ENCODE data around the gene CBY2.

DNA sequence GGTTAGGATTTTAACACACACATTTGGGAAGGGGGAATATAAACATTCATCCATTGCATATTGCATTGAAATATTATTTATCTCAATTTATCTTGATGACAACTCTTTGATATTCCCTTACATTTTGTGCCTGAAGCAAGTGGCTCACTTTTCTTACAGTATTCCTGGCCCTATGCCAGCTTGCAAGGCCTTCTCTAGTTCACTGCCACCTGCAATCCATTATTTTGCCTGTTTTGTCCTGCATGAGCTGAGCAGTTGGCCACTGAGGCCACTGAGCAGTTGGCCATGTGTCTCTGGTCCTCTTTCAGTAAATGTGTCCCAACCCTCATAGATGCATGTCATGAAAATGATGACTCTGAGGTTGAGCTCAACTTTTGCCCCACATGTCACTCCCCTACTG is 49.8 kb downstream of the CBY2 start:
- TF ChIP-seq POLR2AphosphoS5 (IDR thresholded peaks at IDR 0.05; ENCODE audit: low read depth) (no peak), SPI1 (IDR thresholded peaks at IDR 0.05; ENCODE audit: borderline replicate concordance, low read depth) (no peak), REST (IDR thresholded peaks at IDR 0.05; ENCODE audit: insufficient replicate concordance, low read depth) (no peak), GABPA (IDR thresholded peaks at IDR 0.05; ENCODE audit: low read depth) (no peak)
- TF ChIP-seq, protein P1, sequence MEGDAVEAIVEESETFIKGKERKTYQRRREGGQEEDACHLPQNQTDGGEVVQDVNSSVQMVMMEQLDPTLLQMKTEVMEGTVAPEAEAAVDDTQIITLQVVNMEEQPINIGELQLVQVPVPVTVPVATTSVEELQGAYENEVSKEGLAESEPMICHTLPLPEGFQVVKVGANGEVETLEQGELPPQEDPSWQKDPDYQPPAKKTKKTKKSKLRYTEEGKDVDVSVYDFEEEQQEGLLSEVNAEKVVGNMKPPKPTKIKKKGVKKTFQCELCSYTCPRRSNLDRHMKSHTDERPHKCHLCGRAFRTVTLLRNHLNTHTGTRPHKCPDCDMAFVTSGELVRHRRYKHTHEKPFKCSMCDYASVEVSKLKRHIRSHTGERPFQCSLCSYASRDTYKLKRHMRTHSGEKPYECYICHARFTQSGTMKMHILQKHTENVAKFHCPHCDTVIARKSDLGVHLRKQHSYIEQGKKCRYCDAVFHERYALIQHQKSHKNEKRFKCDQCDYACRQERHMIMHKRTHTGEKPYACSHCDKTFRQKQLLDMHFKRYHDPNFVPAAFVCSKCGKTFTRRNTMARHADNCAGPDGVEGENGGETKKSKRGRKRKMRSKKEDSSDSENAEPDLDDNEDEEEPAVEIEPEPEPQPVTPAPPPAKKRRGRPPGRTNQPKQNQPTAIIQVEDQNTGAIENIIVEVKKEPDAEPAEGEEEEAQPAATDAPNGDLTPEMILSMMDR (IDR thresholded peaks at IDR 0.05; ENCODE audit: insufficient read depth, low read length) = no peak

Data from HL-60 (cell line).